Activated effector memory CD4-positive, alpha-beta T cell treated with Interleukin-2 at 50 U/mL for 16 hours (primary cell): Measurements from ENCODE around the gene FBLN1.
"Not testable (repeated sequence)": the region's sequence is repeated elsewhere in the genome, so short reads cannot be mapped to it uniquely, and the experiment has no call there.

Source experiments
- DNase-seq: peaks from one replicate; pipeline ENCODE4 v3.0.0-alpha.2; 2020

Gene FBLN1

DNA sequence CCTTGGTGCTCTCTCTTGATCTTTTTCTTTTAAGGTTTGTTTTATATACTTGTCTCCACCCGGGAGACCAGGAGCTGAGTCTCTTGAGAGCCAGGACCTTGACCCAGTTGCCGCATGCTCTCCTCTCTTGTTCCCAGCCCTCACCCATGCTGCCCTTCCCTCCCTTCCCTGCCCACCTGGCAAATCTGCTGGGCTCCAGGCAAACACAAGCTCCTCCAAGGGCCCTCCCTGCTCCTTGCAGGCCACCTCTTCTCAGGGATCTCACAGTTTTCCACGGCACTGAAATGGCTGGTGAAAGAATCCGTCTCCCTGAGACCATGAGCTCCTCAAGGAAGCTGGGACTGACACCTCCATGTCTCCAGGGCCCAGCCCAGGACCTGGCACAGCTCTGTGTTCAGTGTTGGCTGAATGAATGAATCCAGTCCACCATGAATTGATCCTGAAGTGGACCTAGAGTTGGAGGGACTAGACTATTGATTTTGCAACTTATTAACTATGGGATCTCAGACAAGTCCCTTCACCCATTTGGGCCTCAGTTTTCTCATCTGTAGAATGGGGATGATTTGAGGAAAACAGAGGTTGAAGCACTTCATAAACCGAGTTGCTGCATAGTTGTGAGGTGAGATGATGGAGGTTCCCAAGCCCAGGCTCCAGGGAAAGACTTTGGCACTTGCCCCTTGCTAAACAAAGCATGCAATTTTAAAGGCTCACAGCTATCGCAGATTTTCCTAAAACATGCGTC is 25.1 kb upstream of the FBLN1 start:
- DNase-seq, result no peak

DNA sequence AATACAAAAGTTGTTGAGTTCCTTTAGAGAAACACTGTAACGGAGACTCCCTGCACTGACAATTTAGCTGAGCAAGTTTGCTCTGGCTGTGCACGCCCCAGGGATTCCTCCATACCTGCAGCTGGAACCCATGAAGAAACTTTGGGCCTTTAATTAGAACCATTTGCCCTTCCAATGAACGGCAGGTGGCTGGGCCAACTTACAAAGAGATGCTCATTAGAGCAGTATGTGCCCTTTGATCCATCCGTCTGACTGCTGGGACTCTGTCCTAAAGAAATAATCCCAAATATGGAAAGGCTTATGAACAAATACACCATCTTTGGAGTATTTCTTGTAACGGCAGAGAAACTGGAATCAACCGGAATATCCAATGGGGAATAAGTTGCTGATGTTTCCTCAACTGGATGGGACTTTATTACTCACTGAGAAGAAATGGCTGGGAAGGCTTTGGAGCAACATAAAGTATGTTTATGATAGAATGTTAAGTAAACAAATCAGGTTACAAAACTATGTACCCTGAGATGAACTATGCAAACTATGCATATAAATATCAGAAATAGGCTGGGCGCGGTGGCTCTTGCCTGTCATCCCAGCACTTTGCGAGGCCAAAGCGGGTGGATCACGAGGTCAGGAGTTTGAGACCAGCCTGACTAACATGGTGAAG is 24.4 kb upstream of the FBLN1 start:
- no peak for DNase-seq

DNA sequence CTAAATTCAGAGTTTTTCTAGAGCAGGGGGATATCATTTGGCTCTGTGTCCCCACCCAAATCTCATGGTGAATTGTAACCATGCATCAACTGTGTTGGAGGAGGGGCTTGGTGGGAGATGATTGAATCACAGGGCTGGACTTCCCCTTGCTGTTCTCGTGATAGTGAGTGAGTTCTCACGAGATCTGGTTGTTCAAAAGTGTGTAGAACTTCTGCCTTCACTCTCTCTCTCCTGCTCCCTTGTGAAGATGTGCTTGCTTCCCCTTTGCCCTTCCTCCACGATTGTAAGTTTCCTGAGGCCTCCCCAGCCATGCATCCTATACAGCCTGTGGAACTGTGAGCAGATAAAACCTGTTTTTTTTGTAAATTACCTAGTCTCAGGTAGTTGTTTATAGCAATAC is 22.0 kb upstream of the FBLN1 start:
- DNase-seq, result no peak

DNA sequence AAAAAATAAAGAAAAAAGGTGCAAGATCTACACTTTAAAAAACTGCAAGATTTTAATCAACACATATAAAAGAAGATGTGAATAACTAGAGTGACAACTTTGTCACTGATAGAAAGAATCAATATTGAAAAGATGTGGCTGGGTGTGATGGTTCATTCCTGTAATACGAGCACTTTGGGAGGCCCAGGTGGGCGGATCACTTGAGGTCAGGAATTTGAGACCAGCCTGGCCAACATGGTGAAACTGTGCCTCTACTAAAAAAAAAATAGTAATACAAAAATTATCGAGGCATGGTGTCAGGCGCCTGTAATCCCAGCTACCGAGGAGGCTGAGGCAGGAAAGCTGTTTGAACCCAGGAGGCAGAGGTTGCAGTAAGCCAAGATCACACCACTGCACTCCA is 21.0 kb upstream of the FBLN1 start:
- no peak for DNase-seq

DNA sequence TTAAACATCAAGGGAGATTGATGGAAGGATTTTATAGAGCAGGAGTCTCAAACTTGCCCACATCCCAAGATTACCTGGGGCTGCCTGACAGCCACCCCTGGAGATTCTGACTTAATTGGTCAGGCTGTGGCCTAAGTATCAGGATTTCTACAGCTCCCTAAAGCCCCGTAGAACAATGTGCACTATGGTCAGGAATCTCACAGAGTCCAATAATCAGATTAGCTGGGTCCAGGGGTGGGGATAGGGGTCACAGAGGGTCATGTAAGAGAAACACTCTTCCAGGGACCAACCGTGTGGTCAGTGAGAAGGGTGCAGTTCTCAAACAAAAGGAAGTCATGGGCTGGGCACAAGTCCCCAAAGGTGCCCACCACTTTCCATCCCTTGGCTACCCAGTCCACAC is 20.5 kb upstream of the FBLN1 start:
- no peak for DNase-seq

DNA sequence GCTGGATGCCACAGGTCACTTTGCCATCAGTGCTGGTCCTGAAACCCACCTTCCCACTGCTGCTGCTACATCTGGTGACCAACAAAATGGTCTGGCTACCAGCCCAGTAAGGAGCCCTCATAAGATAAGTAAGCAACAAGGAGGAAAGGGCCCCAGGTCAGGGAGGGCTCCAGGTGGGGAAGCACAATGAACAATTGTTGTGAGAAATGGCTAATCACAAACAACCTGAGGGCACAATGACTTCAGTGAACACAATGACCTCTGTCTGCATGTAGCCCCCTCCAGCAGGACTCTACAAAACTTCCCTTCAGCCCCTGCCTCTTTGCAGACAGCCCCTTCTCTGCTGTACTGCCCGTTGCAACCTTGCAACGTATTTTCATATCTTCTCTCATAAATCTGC is 19.4 kb upstream of the FBLN1 start:
- no peak for DNase-seq

DNA sequence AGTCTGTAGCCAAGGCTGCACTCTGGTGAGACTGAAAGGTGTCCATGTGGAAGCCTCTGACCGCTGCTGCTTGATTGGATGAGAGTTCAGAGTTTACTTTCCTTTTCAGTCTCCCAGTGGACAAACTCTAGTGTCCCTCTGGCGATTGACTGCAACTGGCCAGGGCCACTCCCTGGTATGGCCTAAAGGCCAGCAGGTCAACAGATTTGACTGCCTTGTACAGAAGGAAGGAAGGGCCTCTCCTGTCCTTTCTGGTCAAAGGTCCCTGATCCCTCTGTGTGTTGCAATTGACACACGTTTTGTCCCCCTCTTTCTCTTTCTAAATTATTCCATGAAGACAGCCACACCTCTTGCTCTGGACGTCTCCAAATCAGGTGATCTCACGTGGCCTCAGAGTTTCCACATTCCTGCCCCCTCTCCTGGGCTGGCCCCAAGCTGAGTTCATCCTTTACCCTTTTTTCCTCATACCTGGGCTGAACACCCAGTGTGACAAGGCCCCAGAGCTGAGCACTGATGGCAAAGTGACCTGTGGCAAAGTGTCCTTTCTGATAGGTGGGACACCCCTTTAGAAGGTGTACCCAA is 18.7 kb upstream of the FBLN1 start:
- no peak for DNase-seq

DNA sequence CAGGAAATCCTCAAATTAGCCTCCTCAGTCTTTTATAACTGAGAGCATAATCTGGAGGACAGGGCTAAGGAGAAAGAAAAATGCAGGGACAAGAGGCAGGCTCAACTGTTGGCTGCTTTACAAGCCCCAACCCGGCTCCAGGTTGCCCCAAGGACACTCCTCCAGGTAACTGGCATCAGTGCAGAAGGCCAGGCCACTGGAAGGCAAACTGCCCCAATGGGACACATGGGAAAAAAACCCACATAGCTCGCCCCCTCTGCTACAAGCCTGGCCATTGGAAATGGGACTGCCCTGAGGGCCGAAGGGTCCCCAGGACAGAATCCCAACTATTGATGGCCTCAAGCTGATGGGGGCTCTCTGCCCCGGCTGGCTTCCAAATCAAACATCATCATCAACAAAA is 17.9 kb upstream of the FBLN1 start:
- DNase-seq, result no peak

DNA sequence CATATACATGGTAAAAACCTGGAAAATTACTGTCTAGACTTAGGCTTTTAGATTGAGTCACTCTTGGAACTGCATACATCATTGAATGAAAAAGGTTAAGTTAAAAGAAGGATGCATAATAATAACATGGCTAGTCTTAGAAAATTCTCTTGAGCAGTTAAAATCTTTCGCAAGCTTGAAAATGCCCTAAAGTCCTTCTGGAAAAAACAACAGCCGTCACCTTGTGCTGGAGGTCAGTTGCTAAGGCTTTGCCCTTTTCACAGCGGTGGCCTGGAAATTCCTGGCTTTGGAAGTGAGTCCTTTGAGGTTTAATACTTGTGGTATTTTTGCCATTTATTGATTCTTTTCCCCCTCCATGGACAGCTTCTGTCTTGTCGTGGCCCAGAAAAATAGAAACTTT is 17.4 kb upstream of the FBLN1 start:
- no peak for DNase-seq

DNA sequence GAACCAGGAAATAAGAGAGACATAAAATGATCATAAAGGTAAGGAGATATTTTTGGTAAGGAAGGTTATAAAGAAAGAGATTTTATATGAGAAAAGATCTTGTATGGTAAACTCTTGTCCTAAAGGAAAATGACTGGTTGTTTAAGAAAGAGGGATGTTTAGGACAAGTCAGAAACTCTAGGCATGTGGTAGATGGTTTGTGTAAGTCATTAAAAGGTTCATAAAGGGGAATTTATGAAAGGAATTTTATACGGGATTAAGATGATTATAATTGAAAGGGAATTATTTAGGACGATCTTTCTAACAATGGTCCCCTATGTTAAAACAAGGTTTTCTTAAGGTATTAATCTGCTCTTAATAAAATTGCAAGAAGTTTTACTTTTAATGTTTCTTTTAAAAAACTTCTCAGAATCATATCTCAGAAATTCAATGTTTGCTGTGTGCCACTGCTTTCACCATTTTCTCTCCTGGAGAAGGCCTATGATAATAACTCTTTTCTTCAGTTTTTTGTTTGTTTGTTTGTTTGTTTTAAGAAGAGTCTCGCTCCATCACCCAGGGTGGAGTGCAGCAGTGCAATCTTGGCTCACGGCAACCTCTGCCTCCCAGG is 13.8 kb upstream of the FBLN1 start:
- no peak for DNase-seq

DNA sequence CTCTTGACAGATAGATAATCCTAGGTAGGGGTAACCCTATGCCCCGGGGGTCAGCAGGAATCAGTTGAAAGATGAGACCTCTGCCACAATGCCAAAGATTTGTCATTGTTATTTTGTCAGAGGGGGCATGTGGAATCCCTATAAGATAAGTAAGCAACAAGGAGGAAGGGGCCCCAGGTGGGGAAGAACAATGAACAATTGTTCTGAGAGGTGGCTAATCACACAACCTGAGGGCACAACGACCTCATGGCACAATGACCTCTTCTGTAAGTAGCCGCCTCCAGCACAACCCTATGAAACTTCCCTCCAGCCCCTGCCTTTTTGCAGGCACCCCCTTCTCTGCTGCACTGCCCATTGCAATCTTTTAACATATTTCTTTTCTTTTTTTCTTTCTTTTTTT is 11.8 kb upstream of the FBLN1 start:
- DNase-seq, result no peak

DNA sequence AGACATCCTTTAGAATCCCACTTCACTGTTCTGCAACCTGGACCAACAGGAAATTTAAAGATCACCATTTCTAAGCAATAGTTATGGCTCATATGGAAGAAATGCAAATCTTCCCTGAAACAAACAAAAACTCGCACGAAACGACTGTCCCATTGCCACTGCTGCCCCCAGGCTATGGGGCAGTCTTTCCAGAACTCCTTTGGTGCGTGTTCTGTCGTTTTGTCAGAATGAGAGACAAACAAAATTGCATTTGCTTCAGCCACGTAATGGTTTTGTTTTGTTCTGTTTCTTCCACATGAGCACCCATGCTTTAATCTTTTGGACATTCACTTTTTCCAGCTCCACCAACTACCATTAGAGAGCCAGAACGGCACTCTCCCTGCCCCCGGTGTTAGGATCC is 10.8 kb upstream of the FBLN1 start:
- DNase-seq, result no peak

DNA sequence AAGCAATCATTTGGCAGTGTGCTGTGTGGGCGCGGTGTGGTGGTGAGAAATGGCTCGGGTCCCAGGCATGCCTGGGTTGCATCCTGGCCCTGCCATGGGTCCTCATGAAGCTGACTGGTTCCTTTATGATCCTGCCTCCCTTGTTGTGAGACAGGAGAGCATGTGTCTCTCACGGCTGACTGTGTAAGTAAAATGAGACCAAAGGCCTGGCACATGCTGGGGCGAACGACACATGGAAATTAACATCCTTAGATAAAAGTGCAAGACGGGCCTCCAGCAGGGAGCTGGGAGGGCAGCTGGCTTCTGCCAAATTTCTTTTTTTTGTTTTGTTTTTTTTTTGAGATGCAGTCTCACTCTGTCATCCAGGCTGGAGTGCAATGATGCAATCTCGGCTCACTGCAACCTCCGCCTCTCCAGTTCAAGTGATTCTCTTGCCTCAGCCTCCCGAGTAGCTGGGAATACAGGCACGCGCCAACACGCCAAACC is 9.4 kb upstream of the FBLN1 start:
- DNase-seq, result no peak

DNA sequence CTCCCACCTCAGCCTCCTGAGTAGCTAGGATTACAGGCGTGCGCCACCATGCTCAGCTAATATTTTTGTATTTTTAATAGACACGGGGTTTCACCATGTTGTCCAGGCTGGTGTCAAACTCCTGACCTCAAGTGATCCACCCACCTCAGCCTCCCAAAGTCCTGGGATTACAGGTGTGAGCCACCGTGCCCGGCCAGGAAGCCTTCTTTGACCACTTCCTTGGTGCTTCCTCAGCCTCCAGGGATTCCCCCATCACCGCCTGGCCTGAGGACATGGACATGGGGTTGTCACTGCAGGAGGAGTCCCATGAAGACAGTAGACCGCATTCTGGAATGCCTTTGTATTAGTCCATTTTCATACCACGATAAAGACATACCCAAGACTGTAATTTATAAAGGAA is 8.4 kb upstream of the FBLN1 start:
- DNase-seq, result not testable (repeated sequence)

DNA sequence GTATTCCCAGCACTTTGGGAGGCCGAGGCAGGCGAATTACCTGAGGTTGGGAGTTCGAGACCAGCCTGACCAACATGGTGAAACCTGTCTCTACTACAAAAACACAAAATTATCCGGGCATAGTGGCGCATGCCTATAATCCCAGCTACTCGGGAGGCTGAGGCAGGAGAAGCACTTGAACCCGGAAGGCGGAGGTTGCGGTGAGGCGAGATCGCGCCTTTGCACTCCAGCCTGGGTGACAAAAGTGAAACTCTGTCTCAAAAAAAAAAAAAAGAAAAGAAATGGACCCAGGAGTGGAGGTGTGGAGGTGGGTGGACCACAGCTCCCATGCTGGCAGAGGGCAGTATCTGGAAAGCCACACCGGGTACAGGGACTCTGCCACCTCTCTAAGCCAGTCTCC is 7.1 kb upstream of the FBLN1 start:
- not testable (repeated sequence) for DNase-seq

DNA sequence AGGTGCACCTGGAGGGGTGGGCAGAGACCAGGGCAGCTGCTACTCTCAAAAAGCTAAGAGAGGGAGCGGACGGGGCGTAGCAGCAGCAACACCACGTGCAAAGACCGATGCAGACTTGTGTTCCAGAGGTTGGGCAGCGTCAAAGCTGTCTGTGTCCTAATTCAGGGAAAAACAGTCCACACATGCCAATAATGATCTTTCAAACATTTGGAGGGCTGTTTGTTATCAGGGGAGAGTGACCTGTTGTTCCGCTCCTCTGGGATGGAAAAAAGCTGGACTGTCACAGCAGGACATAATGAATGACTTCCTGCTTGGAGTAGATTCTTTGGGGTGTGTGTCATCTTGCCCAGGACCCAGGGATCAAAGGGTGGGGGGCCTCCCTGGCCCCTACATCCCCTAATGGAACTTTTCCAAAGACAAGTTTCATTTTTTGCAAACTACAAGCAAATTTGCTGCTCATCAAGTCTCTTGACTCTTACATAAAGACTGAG is 6.2 kb upstream of the FBLN1 start:
- no peak for DNase-seq

DNA sequence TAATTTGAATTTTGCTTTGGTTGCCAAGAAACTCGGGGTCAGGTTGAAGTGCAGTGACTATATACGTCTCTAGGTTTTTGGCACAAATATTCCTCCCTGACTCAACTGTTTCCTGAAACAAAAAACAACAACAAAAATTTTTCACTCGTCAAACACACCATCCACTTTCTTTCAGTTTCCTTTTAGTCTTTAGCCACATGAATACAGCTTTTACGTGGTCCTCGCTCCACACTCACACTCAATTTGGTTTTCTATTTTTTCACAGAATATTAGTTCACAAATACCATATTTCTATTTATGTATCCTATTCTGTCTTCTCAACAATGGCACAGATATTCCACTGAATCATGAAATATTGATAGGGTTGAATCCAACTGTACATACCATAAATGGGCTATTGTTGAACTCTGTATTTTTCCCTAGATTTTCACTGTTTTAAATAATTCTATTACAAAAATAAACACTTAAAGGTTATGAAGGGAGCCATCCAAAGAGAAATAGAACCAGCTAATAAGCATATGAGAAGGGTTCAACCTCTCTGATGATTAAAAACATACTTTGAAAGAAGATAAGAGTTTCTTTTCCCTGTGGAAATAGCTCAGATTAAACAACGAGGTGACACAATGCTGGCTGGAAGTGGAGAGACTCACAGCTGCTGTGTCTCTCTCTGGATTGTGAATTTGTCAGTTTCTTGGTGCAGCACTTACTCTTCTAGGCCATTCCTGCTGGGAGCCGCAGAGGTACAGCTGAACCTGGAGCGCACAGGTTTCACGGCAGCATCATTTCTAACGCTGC is 5.1 kb upstream of the FBLN1 start:
- DNase-seq, result no peak

DNA sequence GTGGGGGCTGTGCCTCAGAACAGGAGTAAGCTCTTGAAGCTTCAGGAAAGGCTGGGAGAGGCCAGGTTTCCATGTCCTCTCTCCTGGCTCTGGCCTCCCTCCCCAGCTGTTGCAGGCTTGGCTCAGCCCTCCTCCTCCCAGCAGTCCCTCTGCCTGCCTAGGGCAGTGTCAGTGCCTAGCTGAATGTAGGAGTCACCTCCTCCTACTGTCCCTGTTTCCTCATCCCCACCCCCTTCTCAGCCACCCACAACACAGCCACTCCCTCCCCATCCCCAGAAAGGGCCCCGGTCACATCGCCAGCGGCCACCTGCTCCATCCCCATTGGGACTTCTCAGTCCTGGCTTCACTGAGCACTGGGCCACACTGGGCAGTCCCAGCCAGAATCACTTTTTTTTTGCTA is 2.9 kb upstream of the FBLN1 start:
- no peak for DNase-seq

DNA sequence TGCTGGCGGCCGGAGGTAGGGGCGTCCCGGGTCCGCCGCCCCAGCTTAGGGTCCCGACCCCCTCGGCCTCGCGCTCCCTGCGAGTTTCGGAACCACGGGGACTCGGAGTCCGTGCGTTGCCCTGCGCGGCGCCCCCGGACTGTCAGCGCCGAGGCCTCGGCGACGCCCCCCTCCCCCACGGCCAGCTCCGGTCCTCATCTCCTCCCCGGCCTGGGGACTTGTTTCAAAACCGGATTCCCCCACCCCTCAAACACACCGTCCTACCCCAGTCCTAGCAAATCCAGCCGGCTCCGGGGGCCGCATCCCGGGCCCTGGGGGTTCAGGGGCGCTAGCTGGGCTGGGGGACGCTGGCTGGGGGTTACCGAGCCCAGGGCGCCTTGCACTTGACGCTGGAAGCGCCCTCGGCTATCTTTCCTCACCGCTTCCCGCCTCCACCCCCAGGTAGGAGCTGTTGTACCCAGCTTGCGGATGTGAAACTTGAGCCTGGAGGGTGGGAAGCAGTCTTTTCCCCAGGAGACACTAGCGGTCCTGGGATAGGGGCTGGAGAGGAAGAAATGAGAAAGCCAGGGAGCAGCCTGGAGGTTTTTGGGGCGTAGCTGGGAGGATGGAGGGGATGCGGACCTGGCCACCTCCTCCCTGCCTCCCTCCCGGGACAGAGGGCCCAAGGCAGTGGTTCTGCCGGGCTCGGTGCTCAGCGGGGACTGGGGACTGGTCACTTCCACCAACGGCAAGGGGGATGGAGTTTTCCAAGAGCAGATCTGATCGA is 550 bp downstream of the FBLN1 start:
- no peak for DNase-seq

DNA sequence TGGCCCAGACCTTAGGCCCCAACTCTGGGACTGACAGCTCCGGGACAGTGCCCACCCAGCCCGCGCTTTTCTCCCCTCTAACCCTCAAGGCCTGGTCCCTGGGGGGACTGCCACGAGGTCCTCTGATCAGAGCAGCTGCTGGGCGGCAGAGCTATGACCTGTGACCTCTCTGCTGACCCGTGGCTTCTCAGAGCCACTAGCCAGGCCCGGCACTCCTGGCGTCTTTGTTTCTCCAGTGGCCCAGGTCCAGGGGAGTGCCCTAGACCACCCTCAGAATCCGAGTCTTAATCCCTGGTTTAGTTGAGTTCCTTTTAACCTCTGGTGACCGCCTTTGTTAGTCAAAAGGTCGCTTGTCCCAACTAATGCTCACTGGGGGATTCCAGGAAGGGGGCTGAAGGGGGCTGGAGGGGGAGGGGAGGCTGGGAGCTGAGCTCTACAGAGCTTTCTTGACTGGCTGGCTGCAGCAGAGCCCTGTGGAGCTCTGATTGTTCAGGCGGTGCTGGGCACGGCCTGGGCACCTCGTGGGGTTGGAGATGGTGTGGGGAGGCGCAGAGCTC is 1.2 kb downstream of the FBLN1 start:
- DNase-seq, result no peak
